ENCODE data around the gene PITX1. TPM values are rescaled to one million over a fixed set of nuclear protein-coding genes. Genes with fewer than 3 reads are reported as not detected.

The PITX1 gene
- total RNA-seq, 1 experiment from 2014 or later = 31.0 TPM

DNA sequence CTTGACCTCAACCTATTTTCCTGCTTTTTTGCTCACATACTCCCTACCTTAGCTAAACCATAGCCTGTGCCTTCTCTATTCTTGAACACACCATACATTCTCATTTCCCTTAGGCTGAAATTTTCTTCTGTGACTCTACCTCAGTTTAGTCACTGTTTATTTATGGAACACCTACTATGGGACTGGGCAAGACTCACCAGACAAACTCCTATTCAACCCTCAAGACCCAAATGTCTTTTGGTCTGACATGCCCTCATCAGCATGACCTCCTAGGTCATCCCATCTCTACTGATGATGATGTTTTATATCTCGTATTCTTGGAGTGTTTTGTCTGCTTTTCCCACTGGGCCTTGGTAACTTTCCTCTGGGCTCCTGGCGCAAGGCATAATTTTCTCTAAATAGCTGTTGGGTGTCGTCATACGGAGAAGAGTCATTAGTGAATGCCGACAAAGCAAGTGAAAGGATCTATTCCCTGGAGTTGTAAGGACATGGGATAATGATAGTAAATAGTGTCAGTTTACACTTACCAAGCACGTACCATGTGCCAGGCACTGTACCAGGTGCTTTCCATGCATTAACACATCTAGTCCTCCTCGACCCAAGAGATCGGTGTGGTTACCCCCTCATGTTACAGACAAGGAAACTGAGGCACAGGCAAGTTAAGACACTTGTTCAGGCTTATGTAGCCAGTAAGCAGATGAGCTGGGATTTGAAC, 22.4 kb upstream of the PITX1 start:
- DNase-seq (ENCODE audit: low read depth, low spot score) (no peak), ATAC-seq (no peak)
- CTCF ChIA-PET = no interaction called here
- Histone ChIP-seq H2AFZ (ENCODE audit: low read depth, low read length, poor library complexity, severe bottlenecking) (no peak overlapping the region), H3K9me3 (ENCODE audit: control insufficient read depth in 1 of 2, insufficient read depth in 1 of 2, low read depth in 1 of 2, low read length in 2 of 2) (no peaks in the 10 kb centered on the region), H4K20me1 (ENCODE audit: insufficient read depth) (no peaks in the 10 kb centered on the region), H3K4me1 (ENCODE audit: control insufficient read depth in 1 of 2, insufficient read depth in 2 of 2, low read length in 2 of 2) (no peaks in the 10 kb centered on the region), H3K79me2 (ENCODE audit: insufficient read depth, low read length) (no peaks in the 10 kb centered on the region), H3K9me2 (ENCODE audit: insufficient read depth) (no peaks in the 10 kb centered on the region), H3K9ac (ENCODE audit: low read length) (no peak overlapping the region), H3K27ac (ENCODE audit: low read depth, low read length) (no peak overlapping the region), H3K36me3 (ENCODE audit: control insufficient read depth in 1 of 2, insufficient read depth in 2 of 2, low read length in 2 of 2) (no peaks in the 10 kb centered on the region), H3K4me2 (ENCODE audit: low read length) (no peak overlapping the region), H3K27me3 (ENCODE audit: insufficient read depth, low read length) (no peaks in the 10 kb centered on the region), H3K4me3 (replicated peaks in 1 of 2; ENCODE audit: low read depth in 1 of 2, low read length in 2 of 2) (no peak overlapping the region)
- BruUV-seq (replicated peaks) = no TSS peak
- intact Hi-C loops (cut with micrococcal nuclease) = no loop called here
- no peak for TF ChIP-seq ZBTB33 (IDR thresholded peaks at IDR 0.05; ENCODE audit: extremely low read depth, insufficient replicate concordance, low read length)
- TF ChIP-seq, protein P1, sequence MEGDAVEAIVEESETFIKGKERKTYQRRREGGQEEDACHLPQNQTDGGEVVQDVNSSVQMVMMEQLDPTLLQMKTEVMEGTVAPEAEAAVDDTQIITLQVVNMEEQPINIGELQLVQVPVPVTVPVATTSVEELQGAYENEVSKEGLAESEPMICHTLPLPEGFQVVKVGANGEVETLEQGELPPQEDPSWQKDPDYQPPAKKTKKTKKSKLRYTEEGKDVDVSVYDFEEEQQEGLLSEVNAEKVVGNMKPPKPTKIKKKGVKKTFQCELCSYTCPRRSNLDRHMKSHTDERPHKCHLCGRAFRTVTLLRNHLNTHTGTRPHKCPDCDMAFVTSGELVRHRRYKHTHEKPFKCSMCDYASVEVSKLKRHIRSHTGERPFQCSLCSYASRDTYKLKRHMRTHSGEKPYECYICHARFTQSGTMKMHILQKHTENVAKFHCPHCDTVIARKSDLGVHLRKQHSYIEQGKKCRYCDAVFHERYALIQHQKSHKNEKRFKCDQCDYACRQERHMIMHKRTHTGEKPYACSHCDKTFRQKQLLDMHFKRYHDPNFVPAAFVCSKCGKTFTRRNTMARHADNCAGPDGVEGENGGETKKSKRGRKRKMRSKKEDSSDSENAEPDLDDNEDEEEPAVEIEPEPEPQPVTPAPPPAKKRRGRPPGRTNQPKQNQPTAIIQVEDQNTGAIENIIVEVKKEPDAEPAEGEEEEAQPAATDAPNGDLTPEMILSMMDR (IDR thresholded peaks at IDR 0.05 in 2 of 3, conservative IDR thresholded peaks at IDR 0.05 in 1 of 3; ENCODE audit: borderline replicate concordance in 1 of 3, insufficient read depth in 1 of 3, low read depth in 2 of 3, low read length in 2 of 3) = no peak
- TF ChIP-seq SP1 (IDR thresholded peaks at IDR 0.05; ENCODE audit: low read depth) = no peak
- no peak for TF ChIP-seq CEBPB (IDR thresholded peaks at IDR 0.05; ENCODE audit: low read depth)
- no peak for TF ChIP-seq JUND (IDR thresholded peaks at IDR 0.05)
- TF ChIP-seq EZH2phosphoT487 (IDR thresholded peaks at IDR 0.05; ENCODE audit: borderline replicate concordance) = no peak
- TF ChIP-seq TCF7L2 (IDR thresholded peaks at IDR 0.05; ENCODE audit: borderline replicate concordance, extremely low read depth, insufficient read depth, insufficient read length) = no peak
- no peak for TF ChIP-seq SRF (IDR thresholded peaks at IDR 0.05; ENCODE audit: low read depth)
- TF ChIP-seq SIN3A (IDR thresholded peaks at IDR 0.05; ENCODE audit: low read depth) = no peak
- no peak for TF ChIP-seq FOSL1 (IDR thresholded peaks at IDR 0.05; ENCODE audit: low read depth)
- TF ChIP-seq RAD21 (IDR thresholded peaks at IDR 0.05; ENCODE audit: low read depth) = no peak
- TF ChIP-seq ZFX (IDR thresholded peaks at IDR 0.05) = no peak
- TF ChIP-seq POLR2AphosphoS5 (IDR thresholded peaks at IDR 0.05; ENCODE audit: low read depth, low read length) = no peak
- TF ChIP-seq REST (IDR thresholded peaks at IDR 0.05; ENCODE audit: low read depth) = no peak
- TF ChIP-seq ATF3 (IDR thresholded peaks at IDR 0.05) = no peak
- no peak for TF ChIP-seq EGR1 (IDR thresholded peaks at IDR 0.05; ENCODE audit: low read depth)
- no peak for TF ChIP-seq POLR2A (IDR thresholded peaks at IDR 0.05; ENCODE audit: borderline replicate concordance, extremely low read depth, insufficient read depth, insufficient read length)
- POLR2A ChIA-PET = no interaction called here
- RAD21 ChIA-PET (ENCODE audit: low non-redundant PET in 1 of 2, low total read pairs in 2 of 2, uncharacterized antibody in 2 of 2, unreplicated experiment in 2 of 2) = no interaction called here
